Measurements from ENCODE around the gene PLA2G4A. TPM values are rescaled to one million over a fixed set of nuclear protein-coding genes. Genes with fewer than 3 reads are reported as not detected.

PLA2G4A gene
- total RNA-seq, 1 experiment from 2014 or later, result 8.6 TPM

DNA sequence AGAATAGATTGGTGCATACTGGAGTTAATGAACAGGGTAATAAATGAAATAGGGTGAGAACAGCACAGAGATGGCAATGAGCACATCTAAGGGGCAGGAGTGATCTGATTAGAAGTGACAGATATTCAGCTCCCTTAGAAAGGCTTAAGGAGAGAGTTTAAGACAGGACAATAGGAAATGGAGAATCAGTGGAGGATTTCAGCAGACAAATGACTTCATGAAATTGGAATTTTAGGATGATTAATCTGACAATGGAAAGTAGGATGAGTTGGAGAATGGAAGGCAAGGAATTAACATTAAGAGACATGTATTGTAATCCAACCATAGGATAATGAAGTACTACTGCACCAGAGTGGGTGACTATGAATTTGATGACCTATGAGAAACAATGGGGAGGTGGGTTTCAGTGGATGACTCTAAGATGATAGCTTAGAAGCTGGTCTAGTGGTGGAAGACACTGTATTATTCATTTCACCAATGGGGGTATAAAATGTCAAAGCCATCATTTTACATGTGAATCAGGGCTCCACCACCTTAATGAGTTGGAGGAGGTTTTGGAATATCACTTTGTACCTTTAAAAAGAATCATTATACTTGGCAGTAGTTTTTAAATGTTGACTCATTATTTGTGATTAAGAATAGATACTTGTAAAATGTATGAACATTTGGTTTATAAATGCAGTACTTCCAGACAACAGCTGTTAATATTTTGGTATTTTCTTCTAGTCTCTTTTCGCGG is 139.1 kb downstream of the PLA2G4A start:
- intact Hi-C loops (cut with micrococcal nuclease), result no loop called here
- no peak overlapping the region for H2AFZ ChIP-seq (ENCODE audit: low read depth, low read length, poor library complexity, severe bottlenecking)
- ATAC-seq, result no peak
- ChIA-PET CTCF (no interaction called here), RAD21 (ENCODE audit: low non-redundant PET in 1 of 2, low total read pairs in 2 of 2, uncharacterized antibody in 2 of 2, unreplicated experiment in 2 of 2) (no interaction called here), POLR2A (no interaction called here)
- H3K4me2 ChIP-seq (ENCODE audit: low read length), result no peak overlapping the region
- H4K20me1 ChIP-seq (ENCODE audit: insufficient read depth), result no peaks in the 10 kb centered on the region
- no peak overlapping the region for H3K27ac ChIP-seq (ENCODE audit: low read depth, low read length)
- H3K4me1 ChIP-seq (ENCODE audit: control insufficient read depth in 1 of 2, insufficient read depth in 2 of 2, low read length in 2 of 2), result no peaks in the 10 kb centered on the region
- H3K27me3 ChIP-seq (ENCODE audit: insufficient read depth, low read length), result no peaks in the 10 kb centered on the region
- H3K9me3 ChIP-seq (ENCODE audit: control insufficient read depth in 1 of 2, insufficient read depth in 1 of 2, low read depth in 1 of 2, low read length in 2 of 2), result no peaks in the 10 kb centered on the region
- no peak for DNase-seq (ENCODE audit: low read depth, low spot score)
- BruUV-seq (replicated peaks), result no TSS peak
- no peak for TF ChIP-seq SIN3A (IDR thresholded peaks at IDR 0.05; ENCODE audit: low read depth)
- no peak for TF ChIP-seq RAD21 (IDR thresholded peaks at IDR 0.05; ENCODE audit: low read depth)
- no peak for TF ChIP-seq EGR1 (IDR thresholded peaks at IDR 0.05; ENCODE audit: low read depth)
- TF ChIP-seq CBX3 (IDR thresholded peaks at IDR 0.05; ENCODE audit: low read depth), result no peak
- no peak for TF ChIP-seq ELF1 (IDR thresholded peaks at IDR 0.05; ENCODE audit: borderline replicate concordance, low read depth)
- TF ChIP-seq ZNF274 (IDR thresholded peaks at IDR 0.05; ENCODE audit: low read depth, low read length), result no peak
- TF ChIP-seq, protein P1, sequence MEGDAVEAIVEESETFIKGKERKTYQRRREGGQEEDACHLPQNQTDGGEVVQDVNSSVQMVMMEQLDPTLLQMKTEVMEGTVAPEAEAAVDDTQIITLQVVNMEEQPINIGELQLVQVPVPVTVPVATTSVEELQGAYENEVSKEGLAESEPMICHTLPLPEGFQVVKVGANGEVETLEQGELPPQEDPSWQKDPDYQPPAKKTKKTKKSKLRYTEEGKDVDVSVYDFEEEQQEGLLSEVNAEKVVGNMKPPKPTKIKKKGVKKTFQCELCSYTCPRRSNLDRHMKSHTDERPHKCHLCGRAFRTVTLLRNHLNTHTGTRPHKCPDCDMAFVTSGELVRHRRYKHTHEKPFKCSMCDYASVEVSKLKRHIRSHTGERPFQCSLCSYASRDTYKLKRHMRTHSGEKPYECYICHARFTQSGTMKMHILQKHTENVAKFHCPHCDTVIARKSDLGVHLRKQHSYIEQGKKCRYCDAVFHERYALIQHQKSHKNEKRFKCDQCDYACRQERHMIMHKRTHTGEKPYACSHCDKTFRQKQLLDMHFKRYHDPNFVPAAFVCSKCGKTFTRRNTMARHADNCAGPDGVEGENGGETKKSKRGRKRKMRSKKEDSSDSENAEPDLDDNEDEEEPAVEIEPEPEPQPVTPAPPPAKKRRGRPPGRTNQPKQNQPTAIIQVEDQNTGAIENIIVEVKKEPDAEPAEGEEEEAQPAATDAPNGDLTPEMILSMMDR (IDR thresholded peaks at IDR 0.05 in 2 of 3, conservative IDR thresholded peaks at IDR 0.05 in 1 of 3; ENCODE audit: borderline replicate concordance in 1 of 3, insufficient read depth in 1 of 3, low read depth in 2 of 3, low read length in 2 of 3), result no peak
- TF ChIP-seq ATF3 (IDR thresholded peaks at IDR 0.05), result no peak
- TF ChIP-seq YY1 (IDR thresholded peaks at IDR 0.05; ENCODE audit: extremely low read depth, insufficient replicate concordance, low read depth, low read length), result no peak
- no peak for TF ChIP-seq POLR2A (IDR thresholded peaks at IDR 0.05; ENCODE audit: borderline replicate concordance, extremely low read depth, insufficient read depth, insufficient read length)
- TF ChIP-seq, protein P2, sequence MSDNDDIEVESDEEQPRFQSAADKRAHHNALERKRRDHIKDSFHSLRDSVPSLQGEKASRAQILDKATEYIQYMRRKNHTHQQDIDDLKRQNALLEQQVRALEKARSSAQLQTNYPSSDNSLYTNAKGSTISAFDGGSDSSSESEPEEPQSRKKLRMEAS (IDR thresholded peaks at IDR 0.05), result no peak
- no peak for TF ChIP-seq REST (IDR thresholded peaks at IDR 0.05; ENCODE audit: low read depth)
- TF ChIP-seq SP1 (IDR thresholded peaks at IDR 0.05; ENCODE audit: low read depth), result no peak
- no peak for TF ChIP-seq TCF7L2 (IDR thresholded peaks at IDR 0.05; ENCODE audit: borderline replicate concordance, extremely low read depth, insufficient read depth, insufficient read length)
- TF ChIP-seq EZH2phosphoT487 (IDR thresholded peaks at IDR 0.05; ENCODE audit: borderline replicate concordance), result no peak
- TF ChIP-seq ZBTB33 (IDR thresholded peaks at IDR 0.05; ENCODE audit: extremely low read depth, insufficient replicate concordance, low read length), result no peak
- TF ChIP-seq EZH2 (IDR thresholded peaks at IDR 0.05), result no peak
- TF ChIP-seq SRF (IDR thresholded peaks at IDR 0.05; ENCODE audit: low read depth), result no peak
- TF ChIP-seq POLR2AphosphoS5 (IDR thresholded peaks at IDR 0.05; ENCODE audit: low read depth, low read length), result no peak
- no peak overlapping the region for H3K4me3 ChIP-seq (replicated peaks in 1 of 2; ENCODE audit: low read depth in 1 of 2, low read length in 2 of 2)
- no peaks in the 10 kb centered on the region for H3K9me2 ChIP-seq (ENCODE audit: insufficient read depth)
- H3K79me2 ChIP-seq (ENCODE audit: insufficient read depth, low read length), result no peaks in the 10 kb centered on the region
- H3K36me3 ChIP-seq (ENCODE audit: control insufficient read depth in 1 of 2, insufficient read depth in 2 of 2, low read length in 2 of 2), result no peaks in the 10 kb centered on the region
- H3K9ac ChIP-seq (ENCODE audit: low read length), result no peak overlapping the region
